ENCODE results near the gene FKBP3.
"Not testable (repeated sequence)": the region's sequence is repeated elsewhere in the genome, so short reads cannot be mapped to it uniquely, and the experiment has no call there.

FKBP3 gene

GRCh38 chr14:45134051-45134958, at the start of gene FKBP3:
FKBP3 (minus strand) TSS chr14:45134481; CDS start chr14:45134456, 25 bp downstream.
- peak; percentile 99 for FAIRE-seq

- FAIRE-seq, result peak; percentile 51
These were observed 47.5 kb upstream of the FKBP3 start for GRCh38 chr14:45181806-45182205.

- FAIRE-seq, result peak; percentile 53
These were observed 47.0 kb upstream of the FKBP3 start for GRCh38 chr14:45181329-45181728.

DNA sequence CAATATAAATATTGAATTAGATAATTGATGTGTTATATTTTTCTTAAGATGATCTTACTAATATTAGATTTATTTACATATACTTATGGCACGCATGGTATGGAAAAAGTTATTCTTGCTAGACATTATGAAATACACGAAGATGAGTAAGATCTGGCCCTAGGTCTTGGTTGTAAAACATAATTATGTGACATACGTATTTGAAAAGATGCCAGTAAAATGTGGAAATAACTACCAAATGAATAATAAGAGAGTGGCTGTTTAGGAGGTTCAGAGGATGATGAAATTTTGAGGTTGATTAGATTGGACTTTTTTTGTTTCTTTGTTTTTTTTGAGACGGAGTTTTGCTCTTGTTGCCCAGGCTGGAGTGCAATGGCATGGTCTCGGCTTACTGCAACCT, 42.8 kb upstream of the FKBP3 start:
- no peak for FAIRE-seq

- FAIRE-seq, result no peak
These were observed 35.6 kb upstream of the FKBP3 start for GRCh38 chr14:45169906-45170305.

DNA sequence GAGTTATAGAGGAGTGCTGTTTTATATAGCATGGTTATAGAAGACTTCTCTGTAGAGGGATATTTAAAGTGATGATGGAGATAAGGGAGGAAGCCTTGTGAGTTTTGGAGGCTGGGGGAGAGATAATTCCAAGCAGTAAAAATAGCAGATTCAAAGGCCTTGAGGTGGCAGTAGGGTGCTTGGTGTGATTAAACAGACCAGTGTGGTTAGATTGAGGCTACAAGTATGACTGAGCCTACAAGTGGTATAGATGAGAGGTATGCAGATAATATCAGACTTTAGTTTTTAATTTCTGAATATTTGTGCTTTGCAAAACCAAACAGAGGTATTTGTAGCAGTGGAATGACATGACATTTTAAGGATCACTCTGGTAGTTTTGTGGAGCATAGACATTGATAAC, 21.8 kb upstream of the FKBP3 start:
- no peak for FAIRE-seq

GRCh38 chr14:45150386-45150890, 16.2 kb upstream of the FKBP3 start:
- FAIRE-seq, result no peak

- FAIRE-seq, result no peak
These were observed 15.3 kb upstream of the FKBP3 start for GRCh38 chr14:45149602-45150001.

DNA sequence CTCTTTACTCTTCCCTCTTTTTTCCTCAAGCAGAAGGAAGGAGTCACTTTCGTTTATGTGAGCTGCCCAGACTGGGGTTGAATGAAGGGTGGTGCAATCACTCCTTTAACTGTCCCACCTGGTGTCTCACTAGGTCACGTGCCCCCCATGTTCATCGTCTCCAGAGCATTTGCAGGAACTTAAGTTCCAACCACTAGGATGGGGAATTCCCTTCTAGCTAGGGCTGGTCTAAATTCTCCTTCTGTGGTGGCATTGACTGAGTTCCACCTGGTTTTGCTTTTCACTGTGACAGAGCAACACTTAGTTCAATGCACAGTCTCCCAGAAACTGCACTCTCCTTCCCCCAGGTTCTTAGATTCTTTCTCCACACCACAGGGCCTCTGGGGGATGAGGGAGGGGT, 10.9 kb upstream of the FKBP3 start:
- FAIRE-seq, result no peak

- FAIRE-seq, result no peak
These were observed 10.4 kb upstream of the FKBP3 start for GRCh38 chr14:45144658-45145057.

- not testable (repeated sequence) for FAIRE-seq
These were observed 7.8 kb upstream of the FKBP3 start for GRCh38 chr14:45142083-45142482.

- no peak for FAIRE-seq
These were observed 6.4 kb upstream of the FKBP3 start for GRCh38 chr14:45140661-45141187.

GRCh38 chr14:45136399-45136798, 2.1 kb upstream of the FKBP3 start:
- no peak for FAIRE-seq

- FAIRE-seq, result peak; percentile 99
These were observed 1.5 kb upstream of the FKBP3 start, which contains the start of gene FANCM for GRCh38 chr14:45135659-45136395. FANCM (plus strand) TSS chr14:45135930; CDS start chr14:45136032, 102 bp downstream.

DNA sequence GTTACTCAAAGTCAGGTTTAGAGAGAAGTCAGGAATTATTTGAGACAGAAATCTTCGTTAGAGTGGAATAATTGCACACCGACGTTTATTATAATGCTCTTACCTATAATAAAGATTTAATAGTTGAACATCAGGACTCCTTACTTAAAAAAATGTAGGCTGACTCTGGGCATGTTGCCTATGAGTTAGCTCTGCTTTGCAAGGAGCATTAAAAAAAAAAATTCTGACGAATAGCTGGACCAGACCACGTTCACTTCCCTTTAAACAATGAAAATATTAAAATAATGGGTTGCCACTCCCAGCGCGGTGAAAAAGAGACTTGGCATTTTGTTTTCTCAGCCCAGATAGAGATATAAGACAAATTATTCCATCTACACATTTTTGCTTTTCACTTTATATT, 875 bp upstream of the FKBP3 start:
- no peak for FAIRE-seq

GRCh38 chr14:45133683-45134050, 614 bp downstream of the FKBP3 start:
- no peak for FAIRE-seq

DNA sequence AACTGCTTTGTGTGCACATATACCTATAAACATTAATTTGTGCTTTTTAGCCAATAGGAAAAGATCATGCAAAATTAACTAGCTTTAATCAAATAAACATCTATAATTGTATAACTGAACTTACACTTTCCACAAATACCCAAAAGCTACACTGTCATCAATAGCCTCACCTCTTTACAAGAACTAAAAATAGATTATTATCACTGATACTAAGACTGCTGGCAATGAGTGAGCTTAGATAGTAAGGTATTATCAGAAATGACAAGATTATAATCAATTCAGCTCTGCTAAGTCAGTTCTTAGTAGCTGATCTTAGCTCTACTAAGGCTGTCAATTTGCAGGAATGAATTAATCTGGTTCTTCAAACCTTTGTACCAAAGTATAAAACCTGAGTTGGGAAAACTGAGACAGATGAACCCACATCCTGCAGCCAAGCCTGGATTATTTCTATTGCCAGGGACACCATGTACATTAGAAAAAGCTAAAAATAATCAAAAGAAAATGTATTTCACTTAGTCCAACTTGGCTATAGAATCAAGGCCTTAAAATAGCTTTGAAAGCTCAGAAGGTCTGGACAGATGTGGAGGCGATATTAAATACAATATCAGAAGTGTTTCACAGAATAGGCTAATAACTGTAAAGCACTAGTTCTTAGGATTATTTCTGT, 5.2 kb downstream of the FKBP3 start:
- FAIRE-seq, result no peak

DNA sequence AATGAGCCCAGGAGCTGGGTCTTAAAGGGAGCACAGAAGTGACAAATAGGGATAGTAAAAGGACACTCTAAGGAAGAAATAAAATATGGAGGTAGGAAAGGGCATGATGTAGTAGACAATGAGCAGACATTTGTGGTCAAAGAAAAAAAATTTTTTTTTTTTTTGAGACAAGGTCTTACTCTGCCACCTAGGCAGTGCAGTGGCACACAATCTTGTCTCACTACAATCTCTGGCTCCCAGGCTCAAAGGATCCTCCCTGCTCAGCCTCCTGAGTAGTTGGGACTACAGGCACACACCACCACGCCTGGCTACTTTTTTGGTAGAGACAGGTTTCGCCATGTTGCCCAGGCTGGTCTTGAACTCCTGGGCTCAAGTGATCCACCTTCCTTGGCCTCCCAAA, 8.5 kb downstream of the FKBP3 start:
- no peak for FAIRE-seq

GRCh38 chr14:45123271-45123670, 11.0 kb downstream of the FKBP3 start:
- FAIRE-seq, result no peak

DNA sequence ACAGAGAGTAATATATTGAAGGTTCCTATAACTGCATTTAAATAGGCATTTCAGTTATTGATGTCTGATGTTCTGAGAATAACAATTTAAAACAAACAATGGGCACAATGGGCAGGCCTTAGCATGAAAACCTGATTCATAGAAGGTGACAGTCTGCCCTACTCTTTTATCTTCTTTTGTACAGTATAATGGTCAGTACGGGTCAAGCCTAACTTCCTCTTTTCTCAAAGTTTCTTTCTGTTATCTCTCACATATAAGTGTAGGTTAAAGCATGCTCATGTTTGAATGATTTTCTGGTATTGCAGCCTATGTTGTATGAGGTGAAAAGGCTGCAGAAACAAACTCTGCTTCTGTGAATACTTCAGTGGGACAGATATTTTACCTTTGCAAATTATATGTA, 14.2 kb downstream of the FKBP3 start:
- FAIRE-seq, result no peak

- no peak for FAIRE-seq
These were observed 15.7 kb downstream of the FKBP3 start for GRCh38 chr14:45118594-45118993.

DNA sequence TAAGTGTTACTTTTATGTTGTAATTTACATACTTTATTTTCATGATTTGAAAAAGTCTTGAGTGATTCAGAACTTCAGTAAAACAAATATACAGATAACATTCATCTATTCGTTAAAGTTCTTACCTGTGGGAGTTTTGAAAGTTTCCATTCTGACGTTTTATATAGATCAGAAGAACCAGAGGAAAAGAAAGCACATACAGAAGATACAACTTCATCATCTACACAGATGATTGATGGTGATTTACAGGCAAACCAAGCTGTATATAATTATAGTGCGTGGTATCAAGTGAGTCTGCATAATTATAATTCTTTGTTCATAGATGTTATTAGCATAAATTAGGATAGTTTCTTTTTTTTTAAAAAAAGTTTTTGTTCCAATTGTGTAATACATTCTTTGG, 20.0 kb downstream of the FKBP3 start:
- FAIRE-seq, result peak; percentile 82
